SK-N-SH (cell line): ENCODE results near the gene ORMDL2. TPM values are rescaled to one million over a fixed set of nuclear protein-coding genes. Genes with fewer than 3 reads are reported as not detected.

Experiments
- CTCF ChIA-PET: fragments of 300-600, 350-600 bp; formaldehyde crosslinking; extraction: SDS; loops from one replicate; lab custom pipeline; 2021; lab: Yijun Ruan, JAX
- POLR2A ChIA-PET: fragments of 350-600 bp; sonication (Branson Sonifier 250); formaldehyde crosslinking; extraction: SDS; loops from one replicate; lab custom pipeline; 2020; ENCODE audit warnings: antibody characterized with exemption, inconsistent platforms; lab: Yijun Ruan, JAX
- DNase-seq: peaks from one replicate; pipeline ENCODE4 v3.0.0; 2012
- H2AFZ ChIP-seq: fragments of 200-600 bp; sonication (generic); 2 replicates; pipeline ENCODE4 v1.8.1; 2016; ENCODE audit warnings: antibody characterized with exemption, mild to moderate bottlenecking, low read depth
- H3F3A ChIP-seq: fragments of 200-600 bp; sonication (generic); replicated peaks from 2 replicates; pipeline ENCODE3; 2016; ENCODE audit warnings: antibody characterized with exemption, mild to moderate bottlenecking; ENCODE audit not compliant: insufficient read depth
- H3K27ac ChIP-seq, 2 experiments: fragments of 200-500 bp in 1 of 2; fragments of 200-600 bp in 1 of 2; sonication (Bioruptor generic) in 1 of 2; sonication (generic), shearing (Covaris generic) in 1 of 2; 2 replicates each; pipeline versions ENCODE4 v1.5.1 to v1.6.1; 2014 to 2016; ENCODE audit warnings: low read depth in 2 of 2, inconsistent platforms in 1 of 2, low read length in 1 of 2, mild to moderate bottlenecking in 1 of 2, mixed read lengths in 1 of 2
- H3K27me3 ChIP-seq: fragments of 200-600 bp; sonication (generic), shearing (Covaris generic); 2 replicates; pipeline ENCODE4 v1.6.1; 2016; ENCODE audit warnings: mixed run types; ENCODE audit not compliant: insufficient read depth
- H3K36me3 ChIP-seq, 2 experiments: fragments of 200-500 bp in 1 of 2; fragments of 200-600 bp in 1 of 2; sonication (Bioruptor generic) in 1 of 2; sonication (generic) in 1 of 2; replicated peaks in 1 of 2; 2 replicates each; pipeline versions ENCODE3 to v1.5.1; 2014 to 2016; ENCODE audit warnings: low read length in 1 of 2, mild to moderate bottlenecking in 1 of 2; ENCODE audit not compliant: insufficient read depth in 2 of 2, control insufficient read depth in 1 of 2
- H3K4me1 ChIP-seq, 2 experiments: fragments of 200-500 bp in 1 of 2; fragments of 200-600 bp in 1 of 2; sonication (Bioruptor generic) in 1 of 2; sonication (generic), shearing (Covaris generic) in 1 of 2; 2 replicates each; pipeline versions ENCODE4 v1.5.1 to v1.6.1; 2014 to 2016; ENCODE audit warnings: low read depth in 1 of 2, low read length in 1 of 2, mixed run types in 1 of 2; ENCODE audit not compliant: insufficient read depth in 2 of 2, control insufficient read depth in 1 of 2
- H3K4me2 ChIP-seq: fragments of 200-600 bp; sonication (generic), shearing (Covaris generic); 2 replicates; pipeline ENCODE4 v1.6.1; 2017; ENCODE audit warnings: mixed run types
- H3K4me3 ChIP-seq, 2 experiments: fragments of 200-500 bp in 1 of 2; fragments of 200-600 bp in 1 of 2; sonication (Bioruptor generic) in 1 of 2; sonication (generic), shearing (Covaris generic) in 1 of 2; 2 replicates each; pipeline versions ENCODE4 v1.5.1 to v1.8.1; 2014 to 2016; ENCODE audit warnings: low read depth in 2 of 2, inconsistent platforms in 1 of 2, low read length in 1 of 2, mild to moderate bottlenecking in 1 of 2, mixed read lengths in 1 of 2, moderate library complexity in 1 of 2
- H3K79me2 ChIP-seq: fragments of 200-600 bp; sonication (generic); 2 replicates; pipeline ENCODE4 v1.8.1; 2017; ENCODE audit warnings: mild to moderate bottlenecking; ENCODE audit not compliant: insufficient read depth
- H3K9ac ChIP-seq: fragments of 200-600 bp; sonication (generic); 2 replicates; pipeline ENCODE4 v1.6.1; 2017; ENCODE audit warnings: mixed run types
- H3K9me2 ChIP-seq: fragments of 200-600 bp; sonication (generic); 2 replicates; pipeline ENCODE4 v1.6.1; 2017; ENCODE audit warnings: mixed run types
- H3K9me3 ChIP-seq: fragments of 200-600 bp; sonication (generic); 2 replicates; pipeline ENCODE4 v1.6.1; 2017; ENCODE audit warnings: mixed run types, mild to moderate bottlenecking, moderate library complexity
- H4K20me1 ChIP-seq: fragments of 200-600 bp; sonication (generic); 2 replicates; pipeline ENCODE4 v1.6.1; 2017; ENCODE audit warnings: mild to moderate bottlenecking, mixed run types; ENCODE audit not compliant: insufficient read depth
- EP300 ChIP-seq, 2 experiments: IDR thresholded peaks; 2 replicates each; pipeline versions ENCODE4 v1.4.0 to v1.6.1; 2012; ENCODE audit warnings: borderline replicate concordance in 1 of 2, low read depth in 1 of 2, low read length in 1 of 2
- GABPA ChIP-seq: IDR thresholded peaks from 2 replicates; pipeline ENCODE4 v1.4.0; 2012; ENCODE audit warnings: low read depth, mild to moderate bottlenecking
- MEF2A ChIP-seq: IDR thresholded peaks from 2 replicates; pipeline ENCODE4 v1.4.0; 2012; ENCODE audit warnings: low read depth, borderline replicate concordance
- POLR2AphosphoS5 ChIP-seq: IDR thresholded peaks from 2 replicates; pipeline ENCODE4 v1.6.1; 2012; ENCODE audit warnings: low read depth, low read length
- RAD21 ChIP-seq: IDR thresholded peaks from 2 replicates; pipeline ENCODE4 v1.6.1; 2012; ENCODE audit warnings: mild to moderate bottlenecking, low read length
- SMC3 ChIP-seq: IDR thresholded peaks from 2 replicates; pipeline ENCODE4 v1.6.1; 2012; ENCODE audit warnings: low read depth, low read length, improper control_type of control experiment
- TAF1 ChIP-seq: IDR thresholded peaks from 2 replicates; pipeline ENCODE4 v1.6.1; 2012; ENCODE audit warnings: low read depth, mild to moderate bottlenecking, low read length, moderate library complexity, borderline replicate concordance
- WGBS: methylation state at CpG from one replicate; pipeline ENCODE4 v1.1.6; 2017; ENCODE audit warnings: low lambda C conversion rate; 5-methylcytosine and 5-hydroxymethylcytosine counted together
- polyA plus RNA-seq, 3 experiments: library from polyadenylated mRNA; depleted of rRNA; stranded (reverse); fragments of >200 nt; gene quantifications; 2 replicates each; pipeline ENCODE4 v1.2.3, GENCODE V29; 2012
- TF ChIP-seq, protein P1 (sequence below): IDR thresholded peaks from 2 replicates; pipeline ENCODE4 v1.6.1; 2012; ENCODE audit warnings: mild to moderate bottlenecking, low read depth, low read length, moderate library complexity
- TF ChIP-seq, protein P2 (sequence below): fragments of 200-600 bp; sonication (generic); IDR thresholded peaks from 2 replicates; pipeline ENCODE4 v1.6.1; 2017; ENCODE audit warnings: antibody characterized with exemption, mild to moderate bottlenecking, moderate library complexity
- TF ChIP-seq, protein P3 (sequence below): fragments of 150-350 bp; IDR thresholded peaks from 2 replicates; pipeline ENCODE4 v1.6.1; 2017; ENCODE audit warnings: antibody characterized with exemption, low read length, low read depth, borderline replicate concordance

The ORMDL2 gene
- polyA plus RNA-seq, 1 of the 3 experiments (the other 2 are of a cell fraction) = 37.3 TPM

DNA sequence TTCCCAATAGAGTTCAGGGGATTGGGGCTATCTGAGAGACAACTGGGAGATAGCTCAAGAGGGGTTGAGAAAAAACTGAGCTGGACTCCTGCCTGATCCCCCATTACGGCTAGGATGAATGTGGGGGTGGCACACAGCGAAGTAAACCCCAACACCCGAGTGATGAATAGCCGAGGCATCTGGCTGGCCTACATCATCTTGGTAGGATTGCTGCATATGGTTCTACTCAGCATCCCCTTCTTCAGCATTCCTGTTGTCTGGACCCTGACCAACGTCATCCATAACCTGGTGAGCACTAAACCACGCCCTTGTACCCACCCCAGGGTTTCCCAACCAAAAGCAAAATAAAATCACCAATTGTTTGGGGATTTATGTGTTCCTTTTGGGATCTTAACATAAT, 1.0 kb downstream of the ORMDL2 start (continued):
- TF ChIP-seq POLR2AphosphoS5 = no peak
- TF ChIP-seq, protein P1, sequence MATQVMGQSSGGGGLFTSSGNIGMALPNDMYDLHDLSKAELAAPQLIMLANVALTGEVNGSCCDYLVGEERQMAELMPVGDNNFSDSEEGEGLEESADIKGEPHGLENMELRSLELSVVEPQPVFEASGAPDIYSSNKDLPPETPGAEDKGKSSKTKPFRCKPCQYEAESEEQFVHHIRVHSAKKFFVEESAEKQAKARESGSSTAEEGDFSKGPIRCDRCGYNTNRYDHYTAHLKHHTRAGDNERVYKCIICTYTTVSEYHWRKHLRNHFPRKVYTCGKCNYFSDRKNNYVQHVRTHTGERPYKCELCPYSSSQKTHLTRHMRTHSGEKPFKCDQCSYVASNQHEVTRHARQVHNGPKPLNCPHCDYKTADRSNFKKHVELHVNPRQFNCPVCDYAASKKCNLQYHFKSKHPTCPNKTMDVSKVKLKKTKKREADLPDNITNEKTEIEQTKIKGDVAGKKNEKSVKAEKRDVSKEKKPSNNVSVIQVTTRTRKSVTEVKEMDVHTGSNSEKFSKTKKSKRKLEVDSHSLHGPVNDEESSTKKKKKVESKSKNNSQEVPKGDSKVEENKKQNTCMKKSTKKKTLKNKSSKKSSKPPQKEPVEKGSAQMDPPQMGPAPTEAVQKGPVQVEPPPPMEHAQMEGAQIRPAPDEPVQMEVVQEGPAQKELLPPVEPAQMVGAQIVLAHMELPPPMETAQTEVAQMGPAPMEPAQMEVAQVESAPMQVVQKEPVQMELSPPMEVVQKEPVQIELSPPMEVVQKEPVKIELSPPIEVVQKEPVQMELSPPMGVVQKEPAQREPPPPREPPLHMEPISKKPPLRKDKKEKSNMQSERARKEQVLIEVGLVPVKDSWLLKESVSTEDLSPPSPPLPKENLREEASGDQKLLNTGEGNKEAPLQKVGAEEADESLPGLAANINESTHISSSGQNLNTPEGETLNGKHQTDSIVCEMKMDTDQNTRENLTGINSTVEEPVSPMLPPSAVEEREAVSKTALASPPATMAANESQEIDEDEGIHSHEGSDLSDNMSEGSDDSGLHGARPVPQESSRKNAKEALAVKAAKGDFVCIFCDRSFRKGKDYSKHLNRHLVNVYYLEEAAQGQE = no peak
- no peak for TF ChIP-seq EP300 (IDR thresholded peaks at IDR 0.05; ENCODE audit: borderline replicate concordance in 1 of 2, low read depth in 1 of 2, low read length in 1 of 2)
- no peak for TF ChIP-seq SMC3
- TF ChIP-seq TAF1 = no peak
- TF ChIP-seq, protein P2, sequence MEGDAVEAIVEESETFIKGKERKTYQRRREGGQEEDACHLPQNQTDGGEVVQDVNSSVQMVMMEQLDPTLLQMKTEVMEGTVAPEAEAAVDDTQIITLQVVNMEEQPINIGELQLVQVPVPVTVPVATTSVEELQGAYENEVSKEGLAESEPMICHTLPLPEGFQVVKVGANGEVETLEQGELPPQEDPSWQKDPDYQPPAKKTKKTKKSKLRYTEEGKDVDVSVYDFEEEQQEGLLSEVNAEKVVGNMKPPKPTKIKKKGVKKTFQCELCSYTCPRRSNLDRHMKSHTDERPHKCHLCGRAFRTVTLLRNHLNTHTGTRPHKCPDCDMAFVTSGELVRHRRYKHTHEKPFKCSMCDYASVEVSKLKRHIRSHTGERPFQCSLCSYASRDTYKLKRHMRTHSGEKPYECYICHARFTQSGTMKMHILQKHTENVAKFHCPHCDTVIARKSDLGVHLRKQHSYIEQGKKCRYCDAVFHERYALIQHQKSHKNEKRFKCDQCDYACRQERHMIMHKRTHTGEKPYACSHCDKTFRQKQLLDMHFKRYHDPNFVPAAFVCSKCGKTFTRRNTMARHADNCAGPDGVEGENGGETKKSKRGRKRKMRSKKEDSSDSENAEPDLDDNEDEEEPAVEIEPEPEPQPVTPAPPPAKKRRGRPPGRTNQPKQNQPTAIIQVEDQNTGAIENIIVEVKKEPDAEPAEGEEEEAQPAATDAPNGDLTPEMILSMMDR = no peak
- TF ChIP-seq GABPA = no peak

DNA sequence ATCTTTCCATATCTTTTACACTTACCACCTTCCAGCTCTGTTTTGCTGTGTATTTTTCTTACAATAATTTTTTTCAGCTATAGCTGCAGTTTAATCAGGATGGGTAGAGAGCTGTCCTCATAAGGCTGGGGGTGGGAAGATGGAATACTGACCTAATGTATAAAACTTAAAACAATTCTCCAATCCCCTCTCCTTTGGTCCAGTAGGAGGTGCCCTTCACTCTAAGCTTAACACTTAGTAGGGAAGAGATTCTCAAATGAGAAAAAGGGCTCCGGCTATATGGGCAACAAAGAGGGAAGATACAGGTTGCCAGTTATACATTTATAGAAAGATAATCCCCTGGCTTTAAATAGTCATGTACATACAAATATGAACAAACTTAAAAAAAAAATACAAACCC, 2.8 kb downstream of the ORMDL2 start:
- Histone ChIP-seq H2AFZ (no peak overlapping the region), H3K9ac (no peak overlapping the region), H3K79me2 (peaks cover 58% of the 10 kb centered on the region), H3K9me3 (no peaks in the 10 kb centered on the region), H3K9me2 (no peaks in the 10 kb centered on the region), H3K27me3 (no peaks in the 10 kb centered on the region), H3K4me3 (no peak overlapping the region), H4K20me1 (peaks cover 8% of the 10 kb centered on the region; the same call in 1 of the 2 replicates), H3K27ac (no peak overlapping the region), H3K36me3 (peaks cover 43 to 64% of the 10 kb centered on the region in 2 experiments), H3K4me1 (peaks cover 11 to 14% of the 10 kb centered on the region in 2 experiments), H3F3A (peaks cover 41% of the 10 kb centered on the region), H3K4me2 (no peak overlapping the region)
- DNase-seq = no peak
- CTCF ChIA-PET = interaction anchor here (0.6 to 15.0 kb wide), 8 partner anchors 9 to 224 kb away, joined by 3 to 105 read pairs (median 4); partner anchors contain the start of gene DNAJC14
- POLR2A ChIA-PET = interaction anchor here (1.4 kb wide), 1 partner anchor 9 kb away, joined by 3 read pairs; the partner anchor contains the start of gene DNAJC14
- 94% methylated on average over 1 of the region's 1 CpG for WGBS
- TF ChIP-seq RAD21 = peak; percentile 10; the same call in 1 of the 2 replicates
- TF ChIP-seq, protein P3, sequence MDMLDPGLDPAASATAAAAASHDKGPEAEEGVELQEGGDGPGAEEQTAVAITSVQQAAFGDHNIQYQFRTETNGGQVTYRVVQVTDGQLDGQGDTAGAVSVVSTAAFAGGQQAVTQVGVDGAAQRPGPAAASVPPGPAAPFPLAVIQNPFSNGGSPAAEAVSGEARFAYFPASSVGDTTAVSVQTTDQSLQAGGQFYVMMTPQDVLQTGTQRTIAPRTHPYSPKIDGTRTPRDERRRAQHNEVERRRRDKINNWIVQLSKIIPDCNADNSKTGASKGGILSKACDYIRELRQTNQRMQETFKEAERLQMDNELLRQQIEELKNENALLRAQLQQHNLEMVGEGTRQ = no peak
- no peak for TF ChIP-seq MEF2A
- TF ChIP-seq, protein P2 = peak; percentile 58
